OCI-LY1 (cell line): ENCODE data around the gene STARD5.

ENCODE experiments used
- EZH2 ChIP-seq: fragments of 200-600 bp; sonication (generic), shearing (Covaris generic); IDR thresholded peaks from 2 replicates; pipeline ENCODE4 v1.8.0; 2017; ENCODE audit warnings: borderline replicate concordance, mixed run types, mild to moderate bottlenecking, antibody characterized with exemption, low read length, moderate library complexity, mixed read lengths
- TF ChIP-seq, protein P1 (sequence below): fragments of 200-600 bp; sonication (generic), shearing (Covaris generic); IDR thresholded peaks from 2 replicates; pipeline ENCODE4 v1.5.1; 2017; ENCODE audit warnings: mild to moderate bottlenecking, antibody characterized with exemption, low read length, moderate library complexity, mixed read lengths

DNA sequence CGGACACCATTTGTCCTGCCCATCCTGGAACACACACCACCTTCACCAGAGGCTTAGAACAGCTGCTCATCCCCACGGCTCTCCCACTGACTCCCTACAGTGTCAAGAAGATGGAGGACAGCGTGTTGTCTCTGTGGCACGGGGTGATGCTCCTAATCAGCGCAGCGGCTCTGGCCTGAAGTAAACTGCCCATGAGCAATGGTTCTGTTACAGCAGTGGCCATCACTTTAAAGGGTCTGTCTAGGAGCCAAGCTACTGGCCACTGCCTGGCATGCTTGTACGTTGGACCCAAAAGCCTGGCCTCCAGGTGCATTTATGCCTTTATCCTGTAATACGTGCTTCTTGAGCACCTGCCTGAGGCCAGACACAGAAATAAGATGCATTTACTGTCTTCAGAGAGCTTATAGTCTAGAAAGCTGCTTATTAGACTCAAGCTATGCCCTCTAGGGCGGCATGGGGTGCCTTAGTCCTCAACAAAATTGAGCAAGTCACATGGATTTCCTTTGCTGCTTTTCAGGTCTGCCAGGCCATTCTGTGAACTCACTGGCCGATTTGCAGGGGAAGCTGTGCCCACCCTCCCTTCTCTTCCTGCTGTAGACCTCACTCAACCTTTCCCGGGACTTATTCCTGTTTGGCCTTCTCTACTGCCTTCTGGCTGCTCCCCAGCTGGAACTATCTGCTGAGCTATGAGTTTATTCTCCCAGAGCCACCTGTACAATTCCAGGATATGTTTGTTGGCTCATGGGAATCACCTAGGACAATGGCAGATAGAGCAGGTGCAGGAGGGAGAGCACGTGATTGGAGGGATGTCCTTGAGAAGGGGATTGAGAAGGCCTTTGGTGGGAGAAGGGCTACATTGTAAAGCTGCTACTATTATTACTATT, 51.9 kb downstream of the STARD5 start:
- TF ChIP-seq, protein P1, sequence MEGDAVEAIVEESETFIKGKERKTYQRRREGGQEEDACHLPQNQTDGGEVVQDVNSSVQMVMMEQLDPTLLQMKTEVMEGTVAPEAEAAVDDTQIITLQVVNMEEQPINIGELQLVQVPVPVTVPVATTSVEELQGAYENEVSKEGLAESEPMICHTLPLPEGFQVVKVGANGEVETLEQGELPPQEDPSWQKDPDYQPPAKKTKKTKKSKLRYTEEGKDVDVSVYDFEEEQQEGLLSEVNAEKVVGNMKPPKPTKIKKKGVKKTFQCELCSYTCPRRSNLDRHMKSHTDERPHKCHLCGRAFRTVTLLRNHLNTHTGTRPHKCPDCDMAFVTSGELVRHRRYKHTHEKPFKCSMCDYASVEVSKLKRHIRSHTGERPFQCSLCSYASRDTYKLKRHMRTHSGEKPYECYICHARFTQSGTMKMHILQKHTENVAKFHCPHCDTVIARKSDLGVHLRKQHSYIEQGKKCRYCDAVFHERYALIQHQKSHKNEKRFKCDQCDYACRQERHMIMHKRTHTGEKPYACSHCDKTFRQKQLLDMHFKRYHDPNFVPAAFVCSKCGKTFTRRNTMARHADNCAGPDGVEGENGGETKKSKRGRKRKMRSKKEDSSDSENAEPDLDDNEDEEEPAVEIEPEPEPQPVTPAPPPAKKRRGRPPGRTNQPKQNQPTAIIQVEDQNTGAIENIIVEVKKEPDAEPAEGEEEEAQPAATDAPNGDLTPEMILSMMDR: no peak
- no peak for TF ChIP-seq EZH2
